ENCODE measurements around the gene PAM.

DNA sequence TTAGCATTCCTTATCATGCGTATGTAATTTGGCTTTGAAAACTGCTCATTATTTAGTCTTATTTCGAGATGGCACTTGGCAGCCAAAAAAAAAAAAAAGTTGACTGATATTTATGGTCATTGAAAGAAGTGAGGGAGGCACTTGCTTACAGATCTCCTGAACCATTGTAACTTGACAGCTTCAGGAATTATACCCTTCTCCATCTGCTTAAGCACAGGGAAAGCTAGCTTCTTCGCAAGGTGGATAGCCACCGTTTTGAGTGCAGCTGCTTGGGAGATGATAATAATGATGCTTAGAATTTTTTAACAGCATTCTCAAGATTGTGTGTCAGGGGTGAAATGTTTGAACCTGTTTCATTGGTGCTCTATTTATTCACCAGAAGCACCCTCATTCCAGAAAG is 248.8 kb downstream of the PAM start:
- TF ChIP-seq, protein P1, sequence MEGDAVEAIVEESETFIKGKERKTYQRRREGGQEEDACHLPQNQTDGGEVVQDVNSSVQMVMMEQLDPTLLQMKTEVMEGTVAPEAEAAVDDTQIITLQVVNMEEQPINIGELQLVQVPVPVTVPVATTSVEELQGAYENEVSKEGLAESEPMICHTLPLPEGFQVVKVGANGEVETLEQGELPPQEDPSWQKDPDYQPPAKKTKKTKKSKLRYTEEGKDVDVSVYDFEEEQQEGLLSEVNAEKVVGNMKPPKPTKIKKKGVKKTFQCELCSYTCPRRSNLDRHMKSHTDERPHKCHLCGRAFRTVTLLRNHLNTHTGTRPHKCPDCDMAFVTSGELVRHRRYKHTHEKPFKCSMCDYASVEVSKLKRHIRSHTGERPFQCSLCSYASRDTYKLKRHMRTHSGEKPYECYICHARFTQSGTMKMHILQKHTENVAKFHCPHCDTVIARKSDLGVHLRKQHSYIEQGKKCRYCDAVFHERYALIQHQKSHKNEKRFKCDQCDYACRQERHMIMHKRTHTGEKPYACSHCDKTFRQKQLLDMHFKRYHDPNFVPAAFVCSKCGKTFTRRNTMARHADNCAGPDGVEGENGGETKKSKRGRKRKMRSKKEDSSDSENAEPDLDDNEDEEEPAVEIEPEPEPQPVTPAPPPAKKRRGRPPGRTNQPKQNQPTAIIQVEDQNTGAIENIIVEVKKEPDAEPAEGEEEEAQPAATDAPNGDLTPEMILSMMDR (IDR thresholded peaks at IDR 0.05), result no peak
- no peak for TF ChIP-seq POLR2A (IDR thresholded peaks at IDR 0.05)

Data from transverse colon (tissue), 3 donors.